ENCODE results near the gene PLEKHG4. TPM values are rescaled to one million over a fixed set of nuclear protein-coding genes. Genes with fewer than 3 reads are reported as not detected.

The PLEKHG4 gene
- total and polyA plus RNA-seq, 2 donors (not counting 1 experiment from before 2014, with no cell fraction given), result 9.9 to 37.7 TPM

GRCh38 chr16:67260426-67261063 lies 18.8 kb upstream of the PLEKHG4 start:
- peak; percentile 56 to 69 for DNase-seq (ENCODE audit: low read depth in 2 of 2)
- H4K20me1 ChIP-seq (ENCODE audit: control insufficient read depth, extremely low read depth, insufficient read depth, low read length), result no peaks in the 10 kb centered on the region
- H3K79me2 ChIP-seq (ENCODE audit: control insufficient read depth, insufficient read depth, low read length), result no peaks in the 10 kb centered on the region
- H3K4me3 ChIP-seq (replicated peaks in 1 of 4; ENCODE audit: control extremely low read depth in 1 of 4, insufficient read depth in 1 of 4, low read depth in 3 of 4, low read length in 4 of 4), result no peak overlapping the region
- H3K4me2 ChIP-seq (ENCODE audit: extremely low read depth, insufficient read depth, low read length), result no peak overlapping the region
- TF ChIP-seq CTCF (conservative IDR thresholded peaks at IDR 0.05 in 1 of 2, IDR thresholded peaks at IDR 0.05 in 1 of 2; ENCODE audit: low read depth in 1 of 2, low read length in 2 of 2), result peak; percentile 62 to 68
- TF ChIP-seq EZH2 (IDR thresholded peaks at IDR 0.05; ENCODE audit: low read length, missing control alignments), result no peak
- no peaks in the 10 kb centered on the region for H3K9me3 ChIP-seq (ENCODE audit: control insufficient read depth, insufficient read depth, low read depth, low read length)
- H3K9ac ChIP-seq (ENCODE audit: insufficient read depth, low read length), result no peak overlapping the region
- H2AFZ ChIP-seq (ENCODE audit: low read length), result no peak overlapping the region
- H3K27me3 ChIP-seq (ENCODE audit: control insufficient read depth, insufficient read depth, low read length), result no peaks in the 10 kb centered on the region
- H3K4me1 ChIP-seq (ENCODE audit: control insufficient read depth, extremely low read depth, insufficient read depth, low read length), result no peaks in the 10 kb centered on the region
- H3K36me3 ChIP-seq (ENCODE audit: control insufficient read depth, insufficient read depth, low read length), result peaks cover 2% of the 10 kb centered on the region
- H3K27ac ChIP-seq (ENCODE audit: insufficient read depth, low read length), result no peak overlapping the region

DNA sequence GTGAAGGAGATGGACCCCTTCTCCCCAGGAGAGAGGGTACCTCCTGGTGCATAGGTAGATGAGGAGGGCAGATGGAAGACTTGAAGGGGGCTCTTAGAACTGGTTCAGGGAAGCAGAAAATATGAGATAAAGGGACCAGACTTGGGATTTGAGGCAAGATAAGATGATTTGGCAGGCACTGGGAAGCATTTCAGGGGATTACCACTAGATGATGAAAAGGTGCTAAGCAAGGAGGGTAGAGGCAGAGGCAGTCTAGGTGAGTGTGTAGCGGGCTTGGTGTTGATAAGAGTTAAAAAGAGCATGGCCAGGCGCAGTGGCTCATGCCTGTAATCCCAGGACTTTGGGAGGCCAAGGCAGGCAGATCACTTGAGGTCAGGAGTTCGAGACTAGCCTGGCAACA lies 16.1 kb upstream of the PLEKHG4 start:
- H3K9ac ChIP-seq (ENCODE audit: insufficient read depth, low read length), result no peak overlapping the region
- no peak for DNase-seq (ENCODE audit: low read depth in 2 of 2)
- TF ChIP-seq EZH2 (IDR thresholded peaks at IDR 0.05; ENCODE audit: low read length, missing control alignments) (no peak), CTCF (conservative IDR thresholded peaks at IDR 0.05 in 1 of 2, IDR thresholded peaks at IDR 0.05 in 1 of 2; ENCODE audit: low read depth in 1 of 2, low read length in 2 of 2) (no peak)
- H3K36me3 ChIP-seq (ENCODE audit: control insufficient read depth, insufficient read depth, low read length), result peaks cover 2% of the 10 kb centered on the region
- peaks cover 4% of the 10 kb centered on the region for H3K4me1 ChIP-seq (ENCODE audit: control insufficient read depth, extremely low read depth, insufficient read depth, low read length)
- no peak overlapping the region for H3K4me2 ChIP-seq (ENCODE audit: extremely low read depth, insufficient read depth, low read length)
- H3K4me3 ChIP-seq (replicated peaks in 1 of 4; ENCODE audit: control extremely low read depth in 1 of 4, insufficient read depth in 1 of 4, low read depth in 3 of 4, low read length in 4 of 4), result no peak overlapping the region
- no peaks in the 10 kb centered on the region for H4K20me1 ChIP-seq (ENCODE audit: control insufficient read depth, extremely low read depth, insufficient read depth, low read length)
- H3K9me3 ChIP-seq (ENCODE audit: control insufficient read depth, insufficient read depth, low read depth, low read length), result no peaks in the 10 kb centered on the region
- H3K27me3 ChIP-seq (ENCODE audit: control insufficient read depth, insufficient read depth, low read length), result no peaks in the 10 kb centered on the region
- no peak overlapping the region for H3K27ac ChIP-seq (ENCODE audit: insufficient read depth, low read length)
- H3K79me2 ChIP-seq (ENCODE audit: control insufficient read depth, insufficient read depth, low read length), result no peaks in the 10 kb centered on the region
- H2AFZ ChIP-seq (ENCODE audit: low read length), result no peak overlapping the region

- Histone ChIP-seq H3K9ac (ENCODE audit: insufficient read depth, low read length) (no peak overlapping the region), H4K20me1 (ENCODE audit: control insufficient read depth, extremely low read depth, insufficient read depth, low read length) (no peaks in the 10 kb centered on the region), H3K4me1 (ENCODE audit: control insufficient read depth, extremely low read depth, insufficient read depth, low read length) (peaks cover 12% of the 10 kb centered on the region), H3K4me3 (replicated peaks in 1 of 4; ENCODE audit: control extremely low read depth in 1 of 4, insufficient read depth in 1 of 4, low read depth in 3 of 4, low read length in 4 of 4) (no peak overlapping the region), H3K27ac (ENCODE audit: insufficient read depth, low read length) (no peak overlapping the region), H3K27me3 (ENCODE audit: control insufficient read depth, insufficient read depth, low read length) (no peaks in the 10 kb centered on the region), H3K9me3 (ENCODE audit: control insufficient read depth, insufficient read depth, low read depth, low read length) (no peaks in the 10 kb centered on the region), H2AFZ (ENCODE audit: low read length) (no peak overlapping the region), H3K36me3 (ENCODE audit: control insufficient read depth, insufficient read depth, low read length) (peaks cover 2% of the 10 kb centered on the region), H3K79me2 (ENCODE audit: control insufficient read depth, insufficient read depth, low read length) (no peaks in the 10 kb centered on the region), H3K4me2 (ENCODE audit: extremely low read depth, insufficient read depth, low read length) (no peak overlapping the region)
- no peak for DNase-seq (ENCODE audit: low read depth in 2 of 2)
- no peak for TF ChIP-seq EZH2 (IDR thresholded peaks at IDR 0.05; ENCODE audit: low read length, missing control alignments)
- peak in 1 of 2 donors; percentile 17 for TF ChIP-seq CTCF (conservative IDR thresholded peaks at IDR 0.05 in 1 of 2, IDR thresholded peaks at IDR 0.05 in 1 of 2; ENCODE audit: low read depth in 1 of 2, low read length in 2 of 2)
Observed at GRCh38 chr16:67264277-67264676, 15.1 kb upstream of the PLEKHG4 start.
